ENCODE measurements around the gene COL15A1. TPM values are rescaled to one million over a fixed set of nuclear protein-coding genes. Genes with fewer than 3 reads are reported as not detected.

COL15A1 gene
- total RNA-seq, 1 experiment from 2014 or later: 0.10 TPM

DNA sequence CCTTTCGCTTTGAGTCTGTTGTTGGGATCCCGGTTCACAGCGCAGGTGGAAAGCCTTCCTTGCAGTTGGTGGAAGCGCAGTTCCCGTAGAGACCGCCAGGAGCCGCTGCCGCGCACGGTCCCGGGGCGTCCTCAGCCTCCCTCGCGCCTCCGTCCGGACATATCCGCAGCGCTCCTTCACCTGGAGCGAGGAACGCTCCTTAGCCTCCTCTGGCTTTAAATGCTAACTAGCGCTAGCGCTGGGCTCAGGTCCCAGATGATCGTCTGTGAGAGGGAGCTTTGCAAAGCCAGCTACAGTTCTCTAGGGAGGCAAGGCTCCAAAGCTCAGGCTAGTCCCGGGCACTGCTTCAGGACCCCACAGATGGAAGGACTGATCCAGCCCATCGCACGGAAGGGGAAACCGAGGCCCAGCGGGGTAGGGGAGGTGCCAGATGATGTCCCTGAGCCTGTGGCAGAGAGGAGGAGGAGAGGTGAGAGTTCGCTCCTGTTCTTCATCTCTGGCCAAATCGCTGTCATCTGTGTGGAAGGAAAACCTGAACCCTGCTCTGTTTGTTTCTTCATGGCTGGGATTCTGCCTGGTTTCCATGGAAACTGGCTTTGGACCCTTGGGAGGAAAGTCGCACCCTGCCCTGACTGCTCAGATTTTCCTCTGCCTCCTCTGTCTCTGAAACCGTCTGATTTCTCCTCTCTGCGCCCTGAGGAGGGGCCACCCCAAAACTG, 31.4 kb downstream of the COL15A1 start:
- no TSS peak for BruUV-seq (replicated peaks)
- no peaks in the 10 kb centered on the region; the same call in 1 of the 2 replicates for H3K27me3 ChIP-seq (ENCODE audit: control insufficient read depth, insufficient read depth, low read length)
- intact Hi-C loops (cut with micrococcal nuclease; ENCODE audit: unreplicated experiment): no loop called here
- ChIA-PET POLR2A (no interaction called here), CTCF (interaction anchor here (1.1 kb wide), 1 partner anchor 126 kb away, joined by 3 read pairs; no protein-coding TSS in a partner anchor)
- no peaks in the 10 kb centered on the region for H3K9me3 ChIP-seq (ENCODE audit: control insufficient read depth, insufficient read depth, low read depth, low read length)
- no peak overlapping the region for H3K27ac ChIP-seq (ENCODE audit: low read length)
- TF ChIP-seq TCF7L2 (IDR thresholded peaks at IDR 0.05; ENCODE audit: low read depth, low read length): no peak
- no peak for TF ChIP-seq SIN3A (IDR thresholded peaks at IDR 0.05; ENCODE audit: borderline replicate concordance, insufficient read depth, low read depth, low read length)
- TF ChIP-seq POLR2AphosphoS5 (IDR thresholded peaks at IDR 0.05; ENCODE audit: low read depth, low read length): no peak
- TF ChIP-seq, protein P1, sequence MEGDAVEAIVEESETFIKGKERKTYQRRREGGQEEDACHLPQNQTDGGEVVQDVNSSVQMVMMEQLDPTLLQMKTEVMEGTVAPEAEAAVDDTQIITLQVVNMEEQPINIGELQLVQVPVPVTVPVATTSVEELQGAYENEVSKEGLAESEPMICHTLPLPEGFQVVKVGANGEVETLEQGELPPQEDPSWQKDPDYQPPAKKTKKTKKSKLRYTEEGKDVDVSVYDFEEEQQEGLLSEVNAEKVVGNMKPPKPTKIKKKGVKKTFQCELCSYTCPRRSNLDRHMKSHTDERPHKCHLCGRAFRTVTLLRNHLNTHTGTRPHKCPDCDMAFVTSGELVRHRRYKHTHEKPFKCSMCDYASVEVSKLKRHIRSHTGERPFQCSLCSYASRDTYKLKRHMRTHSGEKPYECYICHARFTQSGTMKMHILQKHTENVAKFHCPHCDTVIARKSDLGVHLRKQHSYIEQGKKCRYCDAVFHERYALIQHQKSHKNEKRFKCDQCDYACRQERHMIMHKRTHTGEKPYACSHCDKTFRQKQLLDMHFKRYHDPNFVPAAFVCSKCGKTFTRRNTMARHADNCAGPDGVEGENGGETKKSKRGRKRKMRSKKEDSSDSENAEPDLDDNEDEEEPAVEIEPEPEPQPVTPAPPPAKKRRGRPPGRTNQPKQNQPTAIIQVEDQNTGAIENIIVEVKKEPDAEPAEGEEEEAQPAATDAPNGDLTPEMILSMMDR (IDR thresholded peaks at IDR 0.05): peak; percentile 94
- TF ChIP-seq, protein P2, sequence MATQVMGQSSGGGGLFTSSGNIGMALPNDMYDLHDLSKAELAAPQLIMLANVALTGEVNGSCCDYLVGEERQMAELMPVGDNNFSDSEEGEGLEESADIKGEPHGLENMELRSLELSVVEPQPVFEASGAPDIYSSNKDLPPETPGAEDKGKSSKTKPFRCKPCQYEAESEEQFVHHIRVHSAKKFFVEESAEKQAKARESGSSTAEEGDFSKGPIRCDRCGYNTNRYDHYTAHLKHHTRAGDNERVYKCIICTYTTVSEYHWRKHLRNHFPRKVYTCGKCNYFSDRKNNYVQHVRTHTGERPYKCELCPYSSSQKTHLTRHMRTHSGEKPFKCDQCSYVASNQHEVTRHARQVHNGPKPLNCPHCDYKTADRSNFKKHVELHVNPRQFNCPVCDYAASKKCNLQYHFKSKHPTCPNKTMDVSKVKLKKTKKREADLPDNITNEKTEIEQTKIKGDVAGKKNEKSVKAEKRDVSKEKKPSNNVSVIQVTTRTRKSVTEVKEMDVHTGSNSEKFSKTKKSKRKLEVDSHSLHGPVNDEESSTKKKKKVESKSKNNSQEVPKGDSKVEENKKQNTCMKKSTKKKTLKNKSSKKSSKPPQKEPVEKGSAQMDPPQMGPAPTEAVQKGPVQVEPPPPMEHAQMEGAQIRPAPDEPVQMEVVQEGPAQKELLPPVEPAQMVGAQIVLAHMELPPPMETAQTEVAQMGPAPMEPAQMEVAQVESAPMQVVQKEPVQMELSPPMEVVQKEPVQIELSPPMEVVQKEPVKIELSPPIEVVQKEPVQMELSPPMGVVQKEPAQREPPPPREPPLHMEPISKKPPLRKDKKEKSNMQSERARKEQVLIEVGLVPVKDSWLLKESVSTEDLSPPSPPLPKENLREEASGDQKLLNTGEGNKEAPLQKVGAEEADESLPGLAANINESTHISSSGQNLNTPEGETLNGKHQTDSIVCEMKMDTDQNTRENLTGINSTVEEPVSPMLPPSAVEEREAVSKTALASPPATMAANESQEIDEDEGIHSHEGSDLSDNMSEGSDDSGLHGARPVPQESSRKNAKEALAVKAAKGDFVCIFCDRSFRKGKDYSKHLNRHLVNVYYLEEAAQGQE (IDR thresholded peaks at IDR 0.05; ENCODE audit: insufficient read depth in 1 of 2, low read depth in 2 of 2, low read length in 1 of 2): no peak
- ATAC-seq (peak; percentile 95), DNase-seq (ENCODE audit: low read depth, low spot score) (peak; percentile 53)
- peak overlapping the region; percentile 14 to 39; a peak in 3 of 4 replicates for H3K4me3 ChIP-seq (ENCODE audit: low read depth in 2 of 2, low read length in 2 of 2)
- H3K4me1 ChIP-seq (ENCODE audit: control insufficient read depth, insufficient read depth, low read length): no peaks in the 10 kb centered on the region
- in situ Hi-C loops (cut with HindIII; ENCODE audit: low pct_unique_long_range_greater_than_20kb, low sequenced_read_pairs): no loop called here
- H3K36me3 ChIP-seq (ENCODE audit: control insufficient read depth, insufficient read depth, low read length): no peaks in the 10 kb centered on the region

- ChIA-PET CTCF (interaction anchor here (1.1 kb wide), 1 partner anchor 127 kb away, joined by 3 read pairs; no protein-coding TSS in a partner anchor), POLR2A (interaction anchor here (0.7 kb wide), 1 partner anchor 65 kb away, joined by 4 read pairs; no protein-coding TSS in a partner anchor)
- no peak overlapping the region for H3K4me3 ChIP-seq (ENCODE audit: low read depth in 2 of 2, low read length in 2 of 2)
- TF ChIP-seq POLR2AphosphoS5 (IDR thresholded peaks at IDR 0.05; ENCODE audit: low read depth, low read length) (no peak), SIN3A (IDR thresholded peaks at IDR 0.05; ENCODE audit: borderline replicate concordance, insufficient read depth, low read depth, low read length) (no peak), TCF7L2 (IDR thresholded peaks at IDR 0.05; ENCODE audit: low read depth, low read length) (no peak)
- TF ChIP-seq, protein P2 (IDR thresholded peaks at IDR 0.05; ENCODE audit: insufficient read depth in 1 of 2, low read depth in 2 of 2, low read length in 1 of 2): no peak
- TF ChIP-seq, protein P1 (IDR thresholded peaks at IDR 0.05): no peak
- DNase-seq (ENCODE audit: low read depth, low spot score) (no peak), ATAC-seq (no peak)
- in situ Hi-C loops (cut with HindIII; ENCODE audit: low pct_unique_long_range_greater_than_20kb, low sequenced_read_pairs): no loop called here
- H3K36me3 ChIP-seq (ENCODE audit: control insufficient read depth, insufficient read depth, low read length): no peaks in the 10 kb centered on the region
- H3K27ac ChIP-seq (ENCODE audit: low read length): no peak overlapping the region
- BruUV-seq (replicated peaks): no TSS peak
- H3K9me3 ChIP-seq (ENCODE audit: control insufficient read depth, insufficient read depth, low read depth, low read length): no peaks in the 10 kb centered on the region
- no peaks in the 10 kb centered on the region; the same call in 1 of the 2 replicates for H3K27me3 ChIP-seq (ENCODE audit: control insufficient read depth, insufficient read depth, low read length)
- intact Hi-C loops (cut with micrococcal nuclease; ENCODE audit: unreplicated experiment): no loop called here
- no peaks in the 10 kb centered on the region for H3K4me1 ChIP-seq (ENCODE audit: control insufficient read depth, insufficient read depth, low read length)
These were observed 32.1 kb downstream of the COL15A1 start for GRCh38 chr9:98975838-98976237.

Data from Panc1 (cell line).